Eye (tissue), 1 donor: ENCODE results near the gene IQCE.
"Not testable (repeated sequence)": the region's sequence is repeated elsewhere in the genome, so short reads cannot be mapped to it uniquely, and the experiment has no call there.

Source experiments
- DNase-seq: peaks from one replicate; pipeline ENCODE4 v3.0.0-alpha.2; 2015

Gene IQCE

DNA sequence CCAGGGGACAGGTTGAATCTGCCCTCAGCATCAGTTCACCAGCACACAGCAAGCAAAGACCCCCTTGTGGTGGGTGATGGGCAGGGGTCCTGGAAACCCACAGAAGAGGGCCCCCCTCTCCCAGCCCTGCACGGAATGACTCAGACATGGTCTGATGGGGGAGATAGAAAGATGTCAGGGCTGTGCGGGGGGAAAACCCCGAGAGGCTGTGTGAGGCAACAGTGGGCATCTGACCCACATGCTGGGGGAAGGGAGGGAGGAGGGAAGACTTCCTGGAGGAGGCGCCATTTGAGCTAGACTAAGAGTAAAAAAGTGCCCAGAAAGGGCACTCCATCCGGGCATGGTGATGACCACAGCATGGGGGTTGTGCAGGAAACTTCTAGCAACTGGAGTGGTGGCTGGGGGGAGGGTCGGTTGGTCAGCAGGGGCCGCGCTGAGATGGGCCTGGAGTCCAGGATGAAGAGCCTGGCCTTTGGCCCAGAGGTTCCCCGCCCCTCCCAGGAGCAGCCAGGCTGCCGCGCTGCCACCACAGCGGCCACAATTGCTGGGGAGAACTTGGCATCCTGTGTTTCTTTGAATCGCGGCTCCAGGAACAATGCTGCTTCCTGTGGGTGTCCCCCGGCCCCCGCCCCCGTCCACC lies 36.7 kb upstream of the IQCE start:
- peak; percentile 27 for DNase-seq

DNA sequence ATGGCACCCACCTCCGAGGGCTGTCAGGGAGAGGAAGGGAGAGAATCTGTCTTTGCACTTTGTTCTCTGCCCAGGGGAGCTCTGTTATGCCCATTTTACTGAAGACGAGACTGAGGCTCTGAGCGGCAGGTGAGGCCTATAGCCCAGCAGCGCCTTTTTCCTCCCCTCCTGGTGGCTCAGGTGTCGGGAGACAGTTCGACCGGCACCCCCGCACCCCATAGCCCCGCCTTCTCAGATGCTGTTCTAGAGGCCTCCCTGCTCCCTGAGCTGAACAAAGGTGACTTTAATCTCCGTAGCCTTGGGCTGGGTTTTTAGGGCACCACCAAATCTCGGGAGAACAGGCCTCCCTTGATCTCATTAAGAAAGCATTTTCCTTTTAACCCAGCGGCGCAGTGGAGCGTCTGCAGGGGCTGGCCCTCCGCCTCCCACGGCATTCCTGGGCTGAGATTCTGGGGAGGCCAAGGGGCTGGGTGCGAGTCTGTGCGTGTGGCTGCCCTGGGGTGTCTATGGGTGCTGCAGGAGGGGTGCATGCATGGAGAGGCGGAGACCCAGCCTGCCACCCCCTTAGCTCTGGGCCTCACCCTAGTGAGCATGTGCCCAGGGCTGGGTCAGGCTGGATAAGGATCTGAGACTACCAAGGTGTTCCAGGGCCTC lies 35.9 kb upstream of the IQCE start:
- DNase-seq = peak; percentile 74

DNA sequence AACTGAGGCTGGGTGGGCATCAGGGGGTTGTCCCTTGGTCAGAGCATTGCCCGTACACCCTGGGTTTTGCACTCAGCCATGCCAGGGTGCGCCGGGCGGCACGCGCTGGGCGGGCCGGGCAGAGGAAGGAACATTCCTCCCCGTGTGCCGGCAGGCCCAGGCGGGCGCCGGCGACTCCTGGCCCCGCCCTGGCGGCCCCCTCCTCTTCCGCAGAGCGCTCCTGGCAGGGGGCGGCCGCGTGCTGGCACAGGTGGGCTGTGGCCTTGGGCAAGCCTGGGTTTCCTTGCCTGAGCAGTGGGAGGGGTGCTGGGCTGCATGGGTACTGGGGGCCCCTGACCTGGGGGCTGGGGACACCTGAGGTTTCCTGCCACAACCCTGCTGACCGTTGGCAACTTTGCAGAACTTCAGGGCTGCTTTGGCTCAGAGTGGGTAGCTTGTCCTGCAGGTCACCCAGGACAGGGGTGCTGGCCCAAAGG lies 35.3 kb upstream of the IQCE start:
- no peak for DNase-seq

DNA sequence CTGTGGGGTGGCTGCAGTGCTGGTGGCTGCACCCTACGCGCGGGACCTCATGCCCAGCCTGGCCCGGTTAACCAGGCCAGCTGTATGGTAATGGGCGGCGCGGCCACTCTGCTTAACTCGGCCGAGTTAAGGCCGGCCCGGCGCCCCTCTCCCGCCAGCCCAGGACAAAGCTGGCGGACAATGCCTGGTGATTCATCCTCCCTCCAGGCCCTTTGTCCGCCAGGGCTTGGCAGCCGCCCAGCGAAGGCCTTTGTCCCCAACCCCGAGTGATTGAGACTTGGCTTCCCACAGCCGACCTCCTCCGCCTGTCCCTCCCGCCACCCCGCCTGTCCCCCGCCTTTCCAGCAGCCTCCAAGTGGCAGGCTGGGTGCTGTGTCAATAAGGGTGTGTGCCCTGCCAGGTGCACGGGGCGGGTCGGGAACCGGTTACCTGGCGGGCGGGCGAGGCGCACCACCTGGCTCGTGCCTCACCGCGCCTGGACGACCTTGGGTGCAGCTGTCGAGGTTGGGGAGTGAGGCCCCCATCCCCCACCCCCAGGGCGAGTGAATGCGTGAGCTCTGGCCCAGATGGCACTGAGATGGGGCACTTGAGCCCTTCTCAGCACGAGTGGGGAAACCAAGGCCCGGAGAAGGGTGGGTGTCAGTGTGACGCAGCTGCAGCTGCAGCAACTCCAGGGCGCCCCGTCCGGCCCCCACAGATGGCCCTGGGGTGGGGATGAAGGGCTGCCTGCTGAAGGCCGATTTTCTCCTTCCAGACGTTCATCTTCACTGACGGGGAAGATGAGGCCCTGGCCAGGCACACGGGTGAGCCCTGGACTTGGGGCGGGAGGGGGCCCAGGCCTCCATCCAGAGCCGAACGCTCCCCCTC lies 34.6 kb upstream of the IQCE start:
- DNase-seq = peak; percentile 86

DNA sequence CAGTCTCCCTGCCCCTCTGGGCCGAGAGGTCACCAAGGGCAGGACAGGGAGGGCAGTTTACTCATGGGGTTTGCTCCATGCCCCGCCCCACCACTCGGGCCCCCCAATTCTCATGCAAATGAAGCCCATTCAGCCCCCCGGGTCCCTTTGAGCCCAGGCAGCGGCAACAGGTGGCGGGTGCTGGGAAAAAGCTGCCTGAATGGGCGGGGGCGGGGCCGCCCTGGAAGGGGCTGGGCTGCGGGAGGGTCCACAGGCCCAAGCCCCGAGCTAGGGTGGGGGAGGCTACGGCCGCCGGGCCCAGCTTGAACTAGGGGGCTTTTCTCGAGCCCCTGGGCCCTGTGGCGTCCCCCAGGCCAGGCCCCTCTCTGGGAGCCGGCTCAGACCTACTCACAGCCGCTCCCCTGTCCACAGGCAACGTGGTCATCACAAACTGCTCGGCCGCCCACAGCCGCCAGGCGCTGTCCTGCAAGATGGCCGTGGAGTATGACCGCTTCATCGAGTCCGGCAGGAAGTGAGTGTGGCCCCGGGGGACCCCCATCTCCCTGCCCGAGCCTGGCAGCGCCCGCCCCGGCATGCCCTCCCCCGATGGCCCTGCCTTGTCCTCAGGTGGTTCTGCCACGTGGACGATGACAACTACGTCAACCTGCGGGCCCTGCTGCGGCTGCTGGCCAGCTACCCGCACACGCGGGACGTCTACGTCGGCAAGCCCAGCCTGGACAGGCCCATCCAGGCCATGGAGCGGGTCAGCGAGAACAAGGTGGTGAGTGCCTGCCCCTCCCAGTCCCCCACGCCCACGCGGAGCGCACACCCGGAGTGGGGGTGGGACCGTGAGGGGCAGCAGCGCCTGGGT lies 33.7 kb upstream of the IQCE start:
- peak; percentile 48 for DNase-seq

DNA sequence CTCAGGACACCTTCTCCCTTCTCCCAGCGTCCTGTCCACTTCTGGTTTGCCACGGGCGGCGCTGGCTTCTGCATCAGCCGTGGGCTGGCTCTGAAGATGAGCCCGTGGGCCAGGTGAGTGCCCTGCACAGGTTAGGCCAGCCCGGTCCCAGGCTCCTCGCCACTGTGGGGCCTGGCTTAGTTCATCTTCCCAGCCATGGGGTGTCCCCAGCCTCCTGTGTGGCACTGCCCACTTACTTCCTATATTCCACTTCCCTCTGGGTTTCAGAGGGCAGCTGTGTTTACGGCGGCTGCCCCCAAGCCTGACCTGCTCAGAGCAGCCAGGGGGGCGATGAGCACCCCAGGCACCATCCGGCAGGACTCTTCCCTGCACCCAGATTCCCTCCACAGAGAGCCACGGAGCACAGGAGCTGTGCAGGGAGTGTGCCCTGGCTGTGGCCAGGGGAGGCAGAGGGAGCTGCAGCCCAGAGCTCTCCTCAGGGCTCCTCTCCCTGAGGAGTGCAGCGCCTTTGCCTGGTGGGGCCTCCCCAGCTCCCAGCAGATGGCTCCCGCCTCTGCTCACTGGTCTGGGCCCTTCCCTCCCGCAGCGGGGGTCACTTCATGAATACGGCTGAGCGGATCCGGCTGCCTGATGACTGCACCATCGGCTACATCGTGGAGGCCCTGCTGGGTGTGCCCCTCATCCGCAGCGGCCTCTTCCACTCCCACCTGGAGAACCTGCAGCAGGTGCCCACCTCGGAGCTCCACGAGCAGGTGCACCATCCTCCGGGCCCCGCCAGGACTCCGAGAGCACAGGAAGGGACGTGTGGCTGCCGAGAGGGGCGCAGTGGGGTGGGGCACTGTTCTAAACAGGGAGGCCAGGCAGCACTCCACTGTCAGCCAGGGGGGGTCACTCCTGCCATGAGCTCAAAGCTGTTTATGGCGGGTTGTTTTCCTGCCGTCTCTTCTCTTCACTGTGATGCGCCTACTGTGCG lies 32.8 kb upstream of the IQCE start:
- DNase-seq = peak; percentile 61

DNA sequence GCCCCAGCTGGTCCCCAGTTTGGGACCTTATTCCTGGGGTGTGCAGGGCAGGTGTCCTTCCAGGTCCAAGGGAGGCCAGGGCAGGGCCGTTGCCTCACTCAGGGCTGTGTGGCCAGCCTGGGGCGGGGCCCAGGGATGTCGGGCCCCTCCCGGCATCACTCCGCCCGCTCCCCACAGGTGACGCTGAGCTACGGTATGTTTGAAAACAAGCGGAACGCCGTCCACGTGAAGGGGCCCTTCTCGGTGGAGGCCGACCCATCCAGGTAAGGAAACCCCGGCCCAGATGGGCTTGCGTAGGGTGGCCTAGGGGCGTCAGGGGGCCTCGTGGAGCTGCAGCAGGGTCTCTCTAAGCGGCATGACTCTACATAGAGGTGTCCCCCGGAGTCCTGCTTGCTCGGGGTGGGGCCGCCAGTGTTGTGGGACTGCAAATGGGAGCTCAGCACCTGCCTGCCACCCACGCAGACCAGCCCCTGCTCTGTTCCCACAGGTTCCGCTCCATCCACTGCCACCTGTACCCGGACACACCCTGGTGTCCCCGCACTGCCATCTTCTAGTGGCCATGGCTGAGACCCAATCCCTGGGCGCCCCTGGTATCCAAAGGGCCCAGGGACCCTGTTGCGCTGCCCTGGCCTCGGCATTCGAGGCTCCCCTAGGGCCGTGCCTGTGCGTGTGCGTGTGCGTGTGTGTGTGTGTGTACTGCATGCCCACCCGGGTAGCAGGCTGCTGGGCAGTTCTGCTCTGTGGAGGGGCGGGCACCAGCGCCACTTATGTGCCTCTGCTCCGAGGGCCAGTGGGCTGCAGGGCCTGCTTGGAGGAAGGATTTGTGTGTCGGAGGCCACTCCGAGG lies 31.9 kb upstream of the IQCE start:
- no peak for DNase-seq

DNA sequence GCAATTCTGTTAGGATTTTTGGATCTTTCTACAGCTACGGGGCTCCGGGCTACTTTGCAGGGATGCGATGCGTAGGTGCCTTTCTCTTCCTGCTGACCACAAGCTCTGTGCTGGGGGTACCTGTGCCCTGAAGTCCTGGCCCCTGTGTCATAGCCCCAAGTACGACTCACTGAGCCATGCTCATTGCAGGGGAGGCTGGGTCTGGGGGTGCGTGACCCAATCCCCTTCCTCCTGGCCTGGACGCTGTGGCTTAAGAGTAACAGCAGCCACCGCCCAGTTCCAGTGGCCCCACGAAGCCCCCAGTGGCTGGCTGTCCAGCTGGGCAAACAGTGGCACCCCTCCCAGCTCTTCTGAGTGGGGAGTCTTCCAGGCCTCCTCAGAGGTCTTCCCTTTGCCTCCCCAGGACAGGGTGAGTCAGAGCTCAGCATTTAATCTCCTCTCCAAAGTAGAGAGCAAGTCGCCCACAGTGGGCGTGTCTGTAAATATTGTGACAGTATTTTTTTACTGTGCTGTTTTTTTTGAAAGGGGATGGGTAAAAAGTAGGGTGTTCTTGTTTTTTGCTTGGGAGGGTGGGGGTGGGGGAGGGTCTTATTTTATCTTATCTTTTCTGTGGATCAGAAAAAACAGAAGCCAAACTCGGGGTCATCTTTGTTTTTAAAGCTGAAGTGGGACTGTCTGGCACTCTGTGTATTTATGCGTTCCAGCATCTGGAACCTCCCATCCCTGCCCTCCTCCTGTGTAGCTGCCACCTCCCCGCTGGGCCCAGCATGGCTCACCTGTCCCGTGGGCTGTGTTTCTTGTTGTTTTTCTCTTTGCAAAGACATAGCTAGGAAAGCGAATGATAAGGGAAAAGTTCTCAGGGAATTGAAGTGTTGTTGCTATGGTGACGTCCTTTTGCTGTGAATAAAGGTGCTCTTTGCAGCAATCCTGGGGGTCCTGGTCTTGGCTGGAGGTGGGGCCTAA lies 31.0 kb upstream of the IQCE start:
- no peak for DNase-seq

DNA sequence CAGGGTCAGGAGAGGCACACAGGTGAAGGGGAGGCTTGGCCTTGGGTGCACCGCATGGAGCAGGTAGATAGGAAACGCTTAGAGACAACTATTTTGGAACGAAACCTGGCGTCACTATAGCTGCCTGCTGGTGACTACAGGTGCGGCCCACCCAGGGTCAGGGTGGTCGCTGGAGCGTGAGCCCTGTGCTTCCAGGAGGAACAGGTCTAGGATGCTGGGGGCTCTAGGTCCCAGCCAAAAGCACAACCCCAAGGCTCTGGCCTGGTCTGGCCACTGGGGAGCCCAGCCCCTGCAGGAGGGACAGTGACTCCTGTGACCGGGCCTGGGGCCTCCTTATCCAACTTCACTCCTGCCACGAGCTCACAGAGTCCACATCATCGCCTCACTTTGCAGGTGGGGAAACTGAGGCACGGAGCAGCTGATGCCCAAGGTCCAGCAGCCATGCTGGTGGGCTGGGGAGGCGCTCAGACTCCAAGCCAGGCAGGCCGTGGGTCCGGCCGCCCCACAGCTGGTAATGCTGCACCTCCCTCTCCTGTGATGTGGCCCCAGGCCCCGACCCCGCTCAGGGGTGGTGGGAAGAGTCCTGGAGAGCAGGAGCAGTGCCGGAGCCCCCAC lies 30.2 kb upstream of the IQCE start:
- DNase-seq = no peak

DNA sequence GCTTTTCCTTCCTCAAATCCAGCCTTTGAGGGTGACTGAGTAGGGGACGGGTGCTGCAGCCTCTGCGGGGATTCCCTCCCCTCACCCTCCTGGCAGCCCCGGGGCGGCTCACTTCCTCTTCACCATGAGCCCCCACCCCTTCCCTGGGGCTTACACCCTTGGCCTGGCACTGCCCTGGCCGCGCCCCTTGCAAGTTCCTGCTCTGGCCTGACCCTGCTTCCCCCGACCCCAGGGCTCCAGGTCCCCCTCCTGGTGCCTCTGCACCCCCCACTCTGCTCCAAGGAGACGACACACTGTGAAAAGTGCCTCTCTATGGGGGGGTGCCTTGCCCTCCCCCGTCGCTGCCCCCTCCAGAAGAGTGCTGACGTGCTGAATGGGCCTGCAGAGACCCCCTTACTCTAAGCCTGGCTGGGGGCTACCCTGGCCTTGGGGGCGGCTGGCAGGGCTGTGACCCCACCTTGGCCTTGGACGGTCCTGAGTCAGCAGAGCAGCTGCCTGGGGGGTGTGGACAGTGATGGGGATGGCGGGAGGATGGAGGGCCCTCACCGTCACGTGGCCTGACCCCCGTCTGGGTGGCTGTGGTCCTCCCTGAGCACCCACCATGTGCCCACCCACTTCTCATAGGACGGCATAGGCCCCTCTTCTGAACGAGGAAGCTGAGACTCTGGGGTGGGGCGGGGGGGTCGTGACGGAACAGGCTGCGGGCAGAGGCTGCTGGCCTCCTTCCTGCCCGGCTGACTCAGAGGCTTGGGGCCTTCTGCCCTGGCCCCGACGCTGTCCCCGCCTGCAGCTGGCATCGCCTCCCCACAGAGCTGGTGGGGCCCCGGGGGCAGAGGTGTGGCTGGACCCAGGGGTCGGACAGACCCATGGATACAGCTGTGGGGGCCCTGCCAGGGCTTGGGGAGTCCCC lies 29.4 kb upstream of the IQCE start:
- DNase-seq = no peak

DNA sequence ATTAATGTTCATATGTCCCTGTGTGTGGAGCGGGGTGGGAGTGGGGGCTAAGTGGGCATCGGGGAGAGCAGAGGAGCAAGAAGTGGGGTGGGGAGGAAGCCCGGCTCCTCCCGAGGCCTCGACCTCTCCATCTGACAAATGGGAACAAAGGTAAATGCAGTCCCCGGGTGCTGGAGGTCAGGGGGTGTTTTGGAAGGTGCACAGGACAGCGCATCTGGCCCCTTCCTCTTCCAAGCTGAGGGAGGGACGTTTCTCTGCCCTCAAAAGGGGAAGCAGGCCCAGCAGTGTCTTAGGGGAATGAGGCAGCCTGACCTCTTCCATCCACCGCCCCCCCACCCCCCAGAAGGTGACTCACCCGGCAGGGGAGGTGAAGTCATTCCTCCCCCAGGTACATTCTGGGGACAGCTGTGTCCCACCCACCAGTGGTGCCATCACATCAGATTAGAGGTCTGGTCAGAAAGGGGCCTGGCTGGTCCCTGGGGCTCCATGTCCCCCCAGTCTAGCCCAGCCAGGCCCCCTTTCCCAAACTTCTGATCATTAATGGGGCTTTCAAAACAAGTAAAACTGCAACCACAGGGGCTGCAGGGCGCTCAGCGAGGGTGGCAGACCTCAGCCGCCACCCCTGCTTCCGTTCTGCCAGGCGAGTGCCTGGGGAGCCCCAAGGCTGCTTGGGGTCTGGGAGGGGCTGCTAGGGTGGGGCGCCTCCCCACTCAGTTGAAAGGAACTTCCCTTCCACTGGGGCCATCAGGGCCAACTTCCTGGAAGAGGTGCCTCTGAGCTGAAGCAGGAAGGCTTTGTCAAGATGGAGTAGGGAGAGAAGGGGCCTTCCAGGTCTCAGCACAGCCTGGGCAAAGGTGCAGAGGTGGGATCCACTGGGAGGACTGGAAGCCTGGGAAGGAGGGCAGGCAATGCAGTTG lies 28.4 kb upstream of the IQCE start:
- DNase-seq = no peak

DNA sequence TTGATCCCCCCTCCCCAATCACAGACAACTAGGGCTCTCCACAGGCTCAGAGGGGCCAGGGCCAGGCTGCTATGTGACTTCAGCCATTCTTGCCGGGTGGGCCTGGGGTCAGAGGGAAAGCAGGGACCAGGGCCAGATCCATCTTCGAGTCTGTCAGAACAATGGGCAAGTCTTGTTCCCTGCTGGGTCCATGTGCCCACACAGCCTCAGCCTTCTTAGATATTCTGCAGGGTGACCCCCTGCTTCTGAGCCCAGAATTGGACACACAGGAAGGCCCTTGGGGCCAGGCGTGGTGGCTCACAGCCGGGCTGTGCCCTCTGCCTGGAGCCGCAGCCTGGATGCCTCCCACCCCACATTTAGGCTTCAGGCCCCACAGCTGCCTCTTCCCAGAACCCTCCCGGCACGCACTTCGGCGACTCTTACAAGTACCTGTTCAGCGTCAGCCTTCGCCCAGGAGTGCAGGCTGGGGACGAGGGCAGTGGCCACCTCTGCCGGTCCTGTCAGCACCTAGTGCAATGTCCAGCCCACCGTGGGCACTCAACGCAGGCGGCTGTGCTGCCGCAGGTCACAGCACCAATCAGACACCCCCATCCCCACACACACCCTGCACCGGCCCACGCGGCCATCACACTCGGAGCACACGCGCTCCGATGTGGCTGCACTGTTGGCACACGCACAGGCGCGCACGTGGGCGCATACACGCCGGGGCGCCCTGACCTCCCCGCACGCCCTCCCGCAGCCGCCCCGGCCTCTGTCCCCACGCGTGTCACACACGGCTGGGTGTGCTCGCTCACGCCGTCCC lies 27.6 kb upstream of the IQCE start:
- peak; percentile 55 for DNase-seq

DNA sequence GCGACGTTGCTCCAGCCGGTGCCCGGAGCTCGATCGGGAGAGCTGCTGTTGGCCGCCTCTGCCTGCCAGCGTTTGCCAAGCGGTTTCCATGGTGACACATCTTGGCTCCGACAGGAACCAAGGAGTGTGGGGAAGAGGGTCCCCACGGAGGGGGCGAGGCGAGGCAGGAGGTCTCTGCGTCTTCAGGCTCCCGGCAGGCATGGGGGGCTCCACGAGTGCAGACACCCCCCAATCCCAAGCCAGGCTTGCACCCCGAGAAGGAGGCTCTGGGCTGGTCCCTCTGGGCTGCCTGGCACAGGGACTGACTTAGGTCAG lies 27.0 kb upstream of the IQCE start:
- DNase-seq = peak; percentile 50

DNA sequence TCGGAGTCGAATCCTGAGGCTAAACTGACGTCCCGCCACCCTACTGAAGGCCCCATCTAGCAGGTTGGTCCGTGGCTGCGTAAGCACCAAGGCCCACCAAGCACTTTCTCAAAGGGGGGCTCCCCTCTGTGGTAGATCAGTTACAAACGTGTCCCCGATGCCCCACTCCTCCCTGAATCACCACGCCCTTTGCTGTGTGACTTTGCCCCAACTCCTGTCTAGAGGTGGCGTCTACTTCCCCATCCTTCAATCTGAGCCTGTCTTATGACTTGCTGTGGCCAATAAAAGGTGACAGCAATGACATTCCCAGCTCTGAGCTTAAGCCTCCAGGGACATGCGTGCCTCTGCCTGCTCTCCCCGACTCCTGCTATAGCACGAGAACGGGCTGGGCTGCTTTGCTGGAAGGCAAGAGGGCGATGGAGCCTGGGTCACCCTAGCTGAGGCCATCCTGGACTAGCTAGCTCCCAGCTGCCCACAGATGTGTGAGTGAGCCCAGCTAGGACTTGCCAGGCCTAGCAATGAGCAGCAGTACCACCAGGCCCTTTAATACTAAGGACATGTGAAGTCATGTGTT lies 26.5 kb upstream of the IQCE start:
- DNase-seq = peak; percentile 39

DNA sequence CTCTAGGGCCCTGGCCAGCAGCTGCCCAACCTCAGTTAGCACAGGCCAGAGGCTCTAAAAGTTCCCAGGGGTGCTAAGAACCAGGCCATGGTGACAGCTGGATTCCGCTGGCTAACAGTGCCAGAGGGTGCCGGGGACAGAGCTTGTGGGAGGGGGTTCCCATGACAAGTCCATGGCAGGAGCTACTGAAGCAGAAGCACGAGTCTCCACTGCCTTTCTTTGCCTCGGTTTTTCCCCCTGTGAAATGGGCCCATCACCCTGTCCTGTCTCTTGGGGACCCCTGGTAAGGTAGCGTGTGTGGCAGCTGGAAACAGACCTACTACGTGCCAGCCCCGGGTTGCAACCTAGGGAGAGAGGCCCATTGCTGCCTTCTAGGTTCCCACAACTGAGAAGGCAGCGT lies 26.0 kb upstream of the IQCE start:
- not testable (repeated sequence) for DNase-seq

DNA sequence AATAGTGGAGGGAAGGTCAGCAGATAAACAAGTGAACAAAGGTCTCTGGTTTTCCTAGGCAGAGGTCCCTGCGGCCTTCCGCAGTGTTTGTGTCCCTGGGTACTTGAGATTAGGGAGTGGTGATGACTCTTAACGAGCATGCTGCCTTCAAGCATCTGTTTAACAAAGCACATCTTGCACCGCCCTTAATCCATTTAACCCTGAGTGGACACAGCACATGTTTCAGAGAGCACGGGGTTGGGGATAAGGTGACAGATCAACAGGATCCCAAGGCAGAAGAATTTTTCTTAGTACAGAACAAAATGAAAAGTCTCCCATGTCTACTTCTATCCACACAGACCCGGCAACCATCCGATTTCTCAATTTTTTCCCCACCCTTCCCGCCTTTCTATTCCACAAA lies 25.2 kb upstream of the IQCE start:
- DNase-seq = not testable (repeated sequence)
